Karpas-422 (cell line): Measurements from ENCODE around the gene ZFYVE19. TPM values are rescaled to one million over a fixed set of nuclear protein-coding genes. Genes with fewer than 3 reads are reported as not detected.

Source experiments
- DNase-seq: peaks from one replicate; pipeline ENCODE4 v3.0.0-alpha.2; 2015
- H2AFZ ChIP-seq: fragments of 200-600 bp; sonication (generic); 2 replicates; pipeline ENCODE4 v1.6.1; 2014; ENCODE audit warnings: antibody characterized with exemption, low read length, mixed read lengths
- H3K27ac ChIP-seq: fragments of 200-600 bp; sonication (generic); 2 replicates; pipeline ENCODE4 v1.5.1; 2014; ENCODE audit warnings: mild to moderate bottlenecking, low read length, moderate library complexity
- H3K27me3 ChIP-seq: fragments of 200-600 bp; sonication (generic); 2 replicates; pipeline ENCODE4 v1.6.1; 2014; ENCODE audit warnings: low read length, mixed read lengths
- H3K36me3 ChIP-seq: fragments of 200-600 bp; sonication (generic); 2 replicates; pipeline ENCODE4 v1.6.1; 2014; ENCODE audit warnings: low read length, mixed read lengths; ENCODE audit not compliant: insufficient read depth
- H3K4me1 ChIP-seq: fragments of 200-600 bp; sonication (generic); 2 replicates; pipeline ENCODE4 v1.6.1; 2014; ENCODE audit warnings: mild to moderate bottlenecking, low read length, mixed read lengths
- H3K4me2 ChIP-seq: fragments of 200-600 bp; sonication (generic); 2 replicates; pipeline ENCODE4 v1.6.1; 2014; ENCODE audit warnings: low read length, low read depth, mild to moderate bottlenecking; ENCODE audit not compliant: poor library complexity, severe bottlenecking
- H3K4me3 ChIP-seq: fragments of 200-600 bp; sonication (generic); 2 replicates; pipeline ENCODE4 v1.5.1; 2014; ENCODE audit warnings: mild to moderate bottlenecking, antibody characterized with exemption, low read length, mixed read lengths
- H3K79me2 ChIP-seq: fragments of 200-600 bp; sonication (generic); 2 replicates; pipeline ENCODE4 v1.6.1; 2014; ENCODE audit warnings: mild to moderate bottlenecking, low read length, mixed read lengths
- H3K9ac ChIP-seq: fragments of 200-600 bp; sonication (generic); 2 replicates; pipeline ENCODE4 v1.6.0; 2014; ENCODE audit warnings: low read length
- H3K9me2 ChIP-seq: fragments of 200-600 bp; sonication (generic), shearing (Covaris generic); replicated peaks from 2 replicates; pipeline ENCODE4 v1.6.0; 2014; ENCODE audit warnings: mild to moderate bottlenecking, low read length, moderate library complexity; ENCODE audit not compliant: insufficient read depth
- H3K9me3 ChIP-seq: fragments of 300-700, 200-600 bp; sonication (generic); 2 replicates; pipeline ENCODE4 v1.6.1; 2014; ENCODE audit warnings: low read length, mixed read lengths
- H4K20me1 ChIP-seq: fragments of 200-600 bp; sonication (generic); 2 replicates; pipeline ENCODE4 v1.6.1; 2014; ENCODE audit warnings: mild to moderate bottlenecking, antibody characterized with exemption, low read length, low read depth; ENCODE audit not compliant: insufficient read depth
- total RNA-seq: library from RNA; depleted of rRNA; stranded (reverse); fragments of >200 nt; shearing (Covaris generic); gene quantifications from 2 replicates; pipeline ENCODE4 v1.2.3, GENCODE V29; 2014; ENCODE audit warnings: low replicate concordance

Gene ZFYVE19
- total RNA-seq, 1 experiment from 2014 or later, result 14.5 TPM

GRCh38 chr15:40785814-40786213, 21.1 kb upstream of the ZFYVE19 start:
- Histone ChIP-seq H3K4me1 (peaks cover 9% of the 10 kb centered on the region), H3K4me2 (no peak overlapping the region), H3K4me3 (no peak overlapping the region), H2AFZ (no peak overlapping the region), H3K36me3 (no peaks in the 10 kb centered on the region), H3K27ac (no peak overlapping the region), H3K27me3 (no peaks in the 10 kb centered on the region), H3K9me3 (no peaks in the 10 kb centered on the region), H3K79me2 (peaks cover 4% of the 10 kb centered on the region; the same call in 1 of the 2 replicates), H3K9ac (no peak overlapping the region), H4K20me1 (peaks cover 24% of the 10 kb centered on the region), H3K9me2 (no peaks in the 10 kb centered on the region)
- no peak for DNase-seq

GRCh38 chr15:40787344-40787841, 19.5 kb upstream of the ZFYVE19 start:
- H3K27ac ChIP-seq, result no peak overlapping the region
- H3K4me1 ChIP-seq, result peaks cover 7% of the 10 kb centered on the region
- H3K4me3 ChIP-seq, result no peak overlapping the region
- H2AFZ ChIP-seq, result no peak overlapping the region
- H3K9ac ChIP-seq, result no peak overlapping the region
- DNase-seq, result no peak
- H3K27me3 ChIP-seq, result no peaks in the 10 kb centered on the region
- H3K9me3 ChIP-seq, result no peaks in the 10 kb centered on the region
- H3K9me2 ChIP-seq, result no peaks in the 10 kb centered on the region
- H3K79me2 ChIP-seq, result peaks cover 4% of the 10 kb centered on the region; the same call in 1 of the 2 replicates
- no peaks in the 10 kb centered on the region for H3K36me3 ChIP-seq
- H4K20me1 ChIP-seq, result peaks cover 24% of the 10 kb centered on the region
- no peak overlapping the region for H3K4me2 ChIP-seq

DNA sequence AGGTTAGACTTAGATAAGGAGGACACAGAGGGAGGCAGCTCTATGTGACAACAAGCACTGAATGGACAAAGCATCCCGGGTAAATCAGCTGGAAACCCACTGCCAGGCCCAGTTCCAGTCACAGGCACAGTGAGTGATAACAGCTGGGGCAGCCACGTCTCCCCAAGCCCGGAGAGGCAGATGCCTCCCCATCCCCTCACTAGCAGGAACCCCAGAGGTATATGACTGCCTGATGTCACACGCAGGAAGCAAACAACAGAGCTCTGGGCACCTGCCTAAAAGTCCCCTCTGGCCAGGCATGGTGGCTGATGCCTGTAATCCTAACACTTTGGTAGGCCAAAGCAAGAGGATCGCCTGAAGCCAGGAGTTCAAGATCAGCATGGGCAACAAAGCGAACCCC, 18.9 kb upstream of the ZFYVE19 start:
- Histone ChIP-seq H3K9ac (no peak overlapping the region), H3K4me3 (no peak overlapping the region), H3K79me2 (peaks cover 4% of the 10 kb centered on the region; the same call in 1 of the 2 replicates)

DNA sequence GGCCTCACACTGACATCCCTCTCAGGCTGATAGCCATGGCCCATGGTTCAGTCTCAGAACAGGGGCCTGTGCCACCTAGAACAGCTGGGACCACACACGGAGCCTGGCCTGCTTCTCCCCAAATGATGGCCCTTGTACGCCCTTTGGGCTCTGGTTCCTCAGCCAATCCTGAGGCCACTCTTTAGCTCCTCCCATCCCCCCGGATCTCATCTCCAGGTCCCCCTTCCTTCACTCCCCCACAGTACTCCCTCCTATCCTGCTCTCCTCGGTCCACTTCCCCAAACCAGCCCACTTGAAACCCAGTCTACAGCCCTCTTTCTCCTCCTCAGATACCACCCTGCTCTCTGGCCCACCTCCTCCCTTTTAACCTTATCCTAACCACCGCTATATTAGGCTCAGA, 17.8 kb upstream of the ZFYVE19 start:
- Histone ChIP-seq H3K4me3 (no peak overlapping the region), H3K9me2 (no peaks in the 10 kb centered on the region), H3K27me3 (no peaks in the 10 kb centered on the region), H3K4me1 (no peaks in the 10 kb centered on the region), H4K20me1 (peaks cover 24% of the 10 kb centered on the region), H3K9ac (no peak overlapping the region), H3K79me2 (peaks cover 9% of the 10 kb centered on the region; the same call in 1 of the 2 replicates), H3K9me3 (no peaks in the 10 kb centered on the region), H3K36me3 (no peaks in the 10 kb centered on the region), H3K4me2 (no peak overlapping the region), H3K27ac (no peak overlapping the region), H2AFZ (no peak overlapping the region)
- DNase-seq, result no peak

More for the DNA sequence above, 18.9 kb upstream of the ZFYVE19 start:
- Histone ChIP-seq H3K36me3 (no peaks in the 10 kb centered on the region), H3K4me2 (no peak overlapping the region), H3K27ac (no peak overlapping the region), H3K9me3 (no peaks in the 10 kb centered on the region), H4K20me1 (peaks cover 24% of the 10 kb centered on the region), H2AFZ (no peak overlapping the region), H3K4me1 (peaks cover 1% of the 10 kb centered on the region), H3K9me2 (no peaks in the 10 kb centered on the region), H3K27me3 (no peaks in the 10 kb centered on the region)
- DNase-seq, result no peak

DNA sequence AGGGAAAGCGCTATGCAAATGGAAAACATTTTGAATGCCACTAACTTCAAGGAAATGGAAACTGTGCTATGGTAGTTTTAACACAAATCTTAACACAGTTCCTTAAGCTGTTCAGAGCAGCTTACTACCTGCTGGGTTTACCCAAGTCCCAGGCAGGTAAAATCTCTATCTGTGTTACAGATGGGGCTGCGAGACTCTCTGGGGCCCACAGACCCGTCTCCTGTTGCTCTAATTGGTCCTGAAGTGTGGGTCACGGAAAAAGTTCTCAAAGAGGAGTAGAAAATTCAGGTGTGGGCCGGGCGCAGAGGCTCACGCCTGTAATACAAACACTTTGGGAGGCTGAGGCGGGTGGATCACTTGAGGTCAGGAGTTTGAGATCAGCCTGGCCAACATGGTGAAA, 16.9 kb upstream of the ZFYVE19 start:
- peaks cover 9% of the 10 kb centered on the region; the same call in 1 of the 2 replicates for H3K79me2 ChIP-seq
- no peak overlapping the region for H3K9ac ChIP-seq
- H3K4me3 ChIP-seq, result no peak overlapping the region
- peaks cover 21% of the 10 kb centered on the region for H4K20me1 ChIP-seq
- no peaks in the 10 kb centered on the region for H3K36me3 ChIP-seq
- no peak for DNase-seq
- H3K27me3 ChIP-seq, result no peaks in the 10 kb centered on the region
- no peak overlapping the region for H2AFZ ChIP-seq
- no peaks in the 10 kb centered on the region for H3K9me3 ChIP-seq
- no peaks in the 10 kb centered on the region for H3K9me2 ChIP-seq
- no peak overlapping the region for H3K4me2 ChIP-seq
- H3K27ac ChIP-seq, result no peak overlapping the region
- no peaks in the 10 kb centered on the region for H3K4me1 ChIP-seq

GRCh38 chr15:40790718-40791117, 16.2 kb upstream of the ZFYVE19 start:
- Histone ChIP-seq H3K9me3 (no peaks in the 10 kb centered on the region), H3K27me3 (no peaks in the 10 kb centered on the region), H3K9ac (no peak overlapping the region), H3K9me2 (no peaks in the 10 kb centered on the region), H3K36me3 (no peaks in the 10 kb centered on the region), H2AFZ (no peak overlapping the region), H4K20me1 (peaks cover 17% of the 10 kb centered on the region), H3K4me1 (no peaks in the 10 kb centered on the region), H3K27ac (no peak overlapping the region), H3K79me2 (peaks cover 12% of the 10 kb centered on the region), H3K4me2 (no peak overlapping the region), H3K4me3 (no peak overlapping the region)
- DNase-seq, result no peak

DNA sequence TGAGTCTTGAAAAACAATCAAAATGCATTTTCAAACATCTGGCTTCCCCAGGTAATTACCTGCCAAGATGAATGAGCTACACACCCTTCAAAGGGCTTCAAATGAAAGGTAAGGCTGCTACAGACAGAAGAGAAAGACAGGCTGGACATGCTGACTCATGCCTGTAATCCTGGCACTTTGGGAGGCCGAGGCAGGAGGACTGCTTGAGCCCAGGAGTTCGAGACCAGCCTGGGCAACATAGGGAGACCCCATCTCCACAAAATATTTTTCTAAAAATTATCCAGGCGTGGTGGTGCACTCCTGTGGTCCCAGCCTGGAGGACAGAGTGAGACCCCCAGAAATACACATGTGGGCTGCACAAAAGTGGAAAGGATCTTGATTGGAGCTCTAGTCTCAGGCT, 14.5 kb upstream of the ZFYVE19 start:
- Histone ChIP-seq H3K9ac (no peak overlapping the region), H3K79me2 (peaks cover 23% of the 10 kb centered on the region)

GRCh38 chr15:40793216-40793989, 13.5 kb upstream of the ZFYVE19 start:
- Histone ChIP-seq H3K9me3 (no peaks in the 10 kb centered on the region), H3K36me3 (no peaks in the 10 kb centered on the region), H3K9ac (no peak overlapping the region), H3K27me3 (no peaks in the 10 kb centered on the region), H3K4me2 (no peak overlapping the region), H3K27ac (no peak overlapping the region), H3K79me2 (peaks cover 31% of the 10 kb centered on the region), H3K4me1 (no peaks in the 10 kb centered on the region), H4K20me1 (peaks cover 8% of the 10 kb centered on the region; the same call in 1 of the 2 replicates), H3K4me3 (no peak overlapping the region), H3K9me2 (no peaks in the 10 kb centered on the region), H2AFZ (no peak overlapping the region)
- DNase-seq, result no peak

More for the DNA sequence above, 14.5 kb upstream of the ZFYVE19 start:
- Histone ChIP-seq H3K27me3 (no peaks in the 10 kb centered on the region), H3K9me2 (no peaks in the 10 kb centered on the region), H3K36me3 (no peaks in the 10 kb centered on the region), H2AFZ (no peak overlapping the region), H3K4me2 (no peak overlapping the region), H3K4me1 (no peaks in the 10 kb centered on the region), H3K4me3 (no peak overlapping the region), H4K20me1 (peaks cover 12% of the 10 kb centered on the region; the same call in 1 of the 2 replicates), H3K27ac (no peak overlapping the region), H3K9me3 (no peaks in the 10 kb centered on the region)
- DNase-seq, result no peak
